Activated CD4-positive, CD25-positive, alpha-beta regulatory T cell (primary cell): ENCODE results near the gene RAB11FIP3.

Experiments used
- DNase-seq, 4 experiments: peaks; one replicate each; lab custom pipeline; 2025; lab: John Stamatoyannopoulos, UW

Gene RAB11FIP3

DNA sequence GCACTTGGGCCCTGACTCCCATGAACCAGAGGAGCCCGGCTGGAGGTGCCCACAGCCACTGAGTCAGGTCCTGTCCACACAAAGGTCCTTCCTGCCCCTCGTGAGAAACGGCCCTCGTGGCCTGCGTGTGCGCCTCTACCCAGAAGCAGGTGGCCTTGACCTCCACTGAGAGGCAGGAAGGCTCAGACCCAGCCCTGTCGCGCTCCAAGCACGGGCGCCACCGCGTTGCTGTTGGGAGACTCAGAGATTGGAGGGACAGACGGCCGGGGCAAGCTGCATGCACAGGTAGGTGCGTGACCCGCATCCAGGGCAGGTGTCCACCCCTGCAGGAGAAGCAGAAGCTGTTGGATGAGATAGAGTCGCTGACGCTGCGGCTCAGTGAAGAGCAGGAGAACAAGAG, 94.0 kb downstream of the RAB11FIP3 start:
- no peak for DNase-seq

DNA sequence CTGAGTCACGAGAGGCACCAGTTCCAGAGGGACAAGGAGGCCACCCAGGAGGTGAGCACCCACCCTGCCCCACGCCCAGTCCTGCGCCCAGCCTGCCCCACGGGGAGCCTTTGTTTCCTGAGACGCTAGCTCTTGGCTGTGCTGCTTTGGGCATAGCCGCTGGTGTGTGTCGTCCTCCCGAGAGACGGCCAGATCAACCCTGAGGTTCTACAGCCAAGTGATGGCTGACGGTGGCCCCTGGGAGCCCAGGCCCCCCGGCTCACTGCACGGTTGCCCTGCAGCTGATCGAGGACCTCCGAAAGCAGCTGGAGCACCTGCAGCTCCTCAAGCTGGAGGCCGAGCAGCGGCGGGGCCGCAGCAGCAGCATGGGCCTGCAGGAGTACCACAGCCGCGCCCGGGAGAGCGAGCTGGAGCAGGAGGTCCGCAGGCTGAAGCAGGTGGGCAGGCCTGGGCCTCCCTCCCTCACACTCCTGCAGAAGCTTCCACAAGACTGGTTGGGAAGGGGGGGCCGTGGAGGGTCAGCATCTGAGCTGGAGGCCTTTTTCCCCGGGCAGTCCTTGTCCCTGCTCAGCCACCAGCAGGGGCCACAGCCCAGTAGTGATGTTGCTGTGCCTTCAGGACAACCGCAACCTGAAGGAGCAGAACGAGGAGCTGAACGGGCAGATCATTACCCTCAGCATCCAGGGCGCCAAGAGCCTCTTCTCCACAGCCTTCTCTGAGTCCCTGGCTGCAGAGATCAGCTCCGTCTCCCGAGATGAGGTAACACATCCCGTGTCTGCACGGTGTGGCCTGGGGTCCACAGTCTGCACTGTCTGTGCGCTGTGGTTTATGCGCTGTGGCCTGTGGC, 94.6 kb downstream of the RAB11FIP3 start:
- DNase-seq, result no peak

DNA sequence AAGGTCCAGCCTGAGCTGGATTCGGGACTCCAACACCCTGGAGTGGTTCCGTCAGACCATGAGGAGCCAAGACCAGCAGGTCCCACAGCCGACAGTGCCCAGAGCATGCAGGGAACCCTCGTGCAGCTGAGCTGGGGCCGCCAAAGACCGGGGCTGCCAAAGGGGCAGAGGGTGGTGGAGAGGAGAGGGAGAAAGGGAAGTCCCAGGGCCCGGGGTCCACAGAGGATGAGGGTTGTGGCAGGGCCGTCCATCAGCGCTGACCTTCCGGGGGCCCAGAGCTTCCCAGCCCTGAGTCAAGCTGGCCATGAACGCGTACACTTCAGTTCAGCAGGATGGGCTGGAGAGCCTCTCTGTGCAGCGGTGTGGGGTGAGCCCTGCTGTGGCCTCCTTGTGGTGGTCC, 95.4 kb downstream of the RAB11FIP3 start:
- DNase-seq, result no peak

DNA sequence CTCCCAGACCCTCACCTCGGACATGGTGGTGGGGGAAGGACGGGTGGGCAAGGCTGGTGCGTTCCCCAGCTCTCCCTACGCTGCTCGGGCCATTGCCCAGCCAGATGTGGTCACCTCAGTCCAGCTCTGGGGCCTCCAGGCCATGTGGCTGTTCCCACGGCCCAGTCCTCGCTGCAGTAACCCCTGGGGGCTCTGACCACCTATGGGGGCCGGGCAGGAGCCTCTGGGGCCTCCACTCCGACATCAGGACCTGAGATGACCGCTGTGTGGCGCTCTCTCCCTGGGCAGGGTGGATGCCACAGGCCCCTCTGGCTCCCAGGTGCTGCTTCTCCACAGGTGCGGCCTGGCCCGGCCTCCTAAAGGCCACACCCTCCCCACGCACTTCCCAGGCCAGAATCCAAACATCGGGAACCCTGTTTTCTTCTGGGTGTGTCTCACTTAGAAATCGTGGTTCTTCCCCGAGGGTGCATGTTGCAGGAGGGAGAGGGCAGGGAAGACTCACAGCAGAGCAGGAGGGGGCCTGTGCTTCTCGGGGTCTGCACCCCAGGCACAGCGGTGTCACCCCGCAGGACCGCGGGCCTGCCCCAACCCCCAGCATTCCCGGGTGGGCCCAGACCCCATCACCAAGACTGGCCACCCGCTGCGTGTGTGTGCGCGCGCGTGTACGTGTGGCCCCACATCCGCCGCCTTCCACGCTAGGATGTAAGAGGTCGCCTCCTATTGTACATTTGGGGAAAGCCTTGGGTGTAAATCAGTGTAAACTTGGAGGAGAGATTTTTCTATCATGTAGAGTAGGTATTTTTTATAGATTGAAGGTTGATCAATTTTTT, 96.1 kb downstream of the RAB11FIP3 start:
- DNase-seq, result no peak

DNA sequence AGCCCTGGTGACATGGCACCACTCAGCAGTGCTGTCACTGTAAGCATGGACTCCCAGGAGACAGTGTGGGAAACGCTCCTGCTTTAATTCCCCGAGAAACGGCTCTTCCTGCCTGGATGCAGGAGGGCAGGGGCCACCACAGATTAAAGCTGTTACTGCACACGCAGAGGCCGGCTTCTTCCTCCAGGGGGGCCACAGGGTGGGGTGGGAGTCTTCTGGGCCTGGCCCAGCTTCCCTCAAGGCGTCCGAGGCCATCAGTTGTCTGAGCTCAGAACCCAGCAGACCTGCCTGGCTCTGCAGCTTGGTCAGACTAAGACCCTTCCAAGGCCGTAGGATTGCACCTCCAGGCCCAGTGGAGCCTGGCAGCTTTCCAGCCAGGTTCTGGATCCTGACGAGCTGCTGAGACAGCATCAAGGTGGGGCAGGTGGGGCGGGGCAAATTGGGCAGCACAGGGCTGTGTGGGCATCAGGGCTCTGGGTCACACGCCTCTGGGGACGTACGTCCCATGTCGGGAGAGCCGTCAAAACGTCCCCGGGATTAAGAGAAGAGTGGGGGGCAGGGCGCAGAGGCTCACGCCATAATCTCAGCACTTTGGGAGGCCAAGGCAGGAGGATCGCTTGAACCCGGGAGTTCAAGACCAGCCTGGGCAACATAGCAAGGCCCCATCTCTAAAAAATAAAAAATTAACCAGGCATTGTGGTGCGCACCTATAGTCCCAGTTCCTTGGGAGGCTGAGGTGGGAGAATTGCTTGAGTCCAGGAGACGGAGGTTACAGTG, 97.1 kb downstream of the RAB11FIP3 start:
- DNase-seq, result no peak

DNA sequence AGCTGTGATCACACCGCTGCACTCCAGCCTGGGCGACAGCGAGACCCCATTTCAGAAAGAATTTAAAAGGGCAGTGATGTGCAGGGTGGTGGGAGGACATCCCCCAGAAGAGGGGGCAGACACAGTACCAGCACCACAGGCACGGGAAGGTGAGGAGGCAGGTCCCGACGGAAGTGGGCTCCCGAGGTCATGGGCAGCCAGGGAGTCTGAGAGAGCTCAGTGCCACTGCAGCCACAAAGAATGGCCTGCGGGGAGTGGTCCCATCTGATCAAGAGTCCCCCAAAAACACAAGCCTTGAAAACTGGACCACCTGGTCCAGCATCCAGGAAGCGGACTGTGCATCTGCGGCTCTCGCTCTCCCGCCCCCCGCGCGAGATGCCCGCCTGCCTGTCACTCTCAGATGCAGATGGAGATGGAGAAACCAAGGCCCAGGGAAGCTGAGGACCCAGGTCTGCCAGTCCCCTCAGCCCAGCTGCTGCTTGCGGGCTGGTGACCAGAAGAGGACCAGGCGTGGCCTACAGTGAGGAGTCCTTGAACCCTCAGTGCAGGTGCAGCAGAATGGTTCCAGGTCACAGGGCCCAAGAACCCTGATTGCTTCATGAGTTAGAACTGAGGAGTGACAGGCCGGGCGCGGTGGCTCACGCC, 97.8 kb downstream of the RAB11FIP3 start:
- no peak for DNase-seq

DNA sequence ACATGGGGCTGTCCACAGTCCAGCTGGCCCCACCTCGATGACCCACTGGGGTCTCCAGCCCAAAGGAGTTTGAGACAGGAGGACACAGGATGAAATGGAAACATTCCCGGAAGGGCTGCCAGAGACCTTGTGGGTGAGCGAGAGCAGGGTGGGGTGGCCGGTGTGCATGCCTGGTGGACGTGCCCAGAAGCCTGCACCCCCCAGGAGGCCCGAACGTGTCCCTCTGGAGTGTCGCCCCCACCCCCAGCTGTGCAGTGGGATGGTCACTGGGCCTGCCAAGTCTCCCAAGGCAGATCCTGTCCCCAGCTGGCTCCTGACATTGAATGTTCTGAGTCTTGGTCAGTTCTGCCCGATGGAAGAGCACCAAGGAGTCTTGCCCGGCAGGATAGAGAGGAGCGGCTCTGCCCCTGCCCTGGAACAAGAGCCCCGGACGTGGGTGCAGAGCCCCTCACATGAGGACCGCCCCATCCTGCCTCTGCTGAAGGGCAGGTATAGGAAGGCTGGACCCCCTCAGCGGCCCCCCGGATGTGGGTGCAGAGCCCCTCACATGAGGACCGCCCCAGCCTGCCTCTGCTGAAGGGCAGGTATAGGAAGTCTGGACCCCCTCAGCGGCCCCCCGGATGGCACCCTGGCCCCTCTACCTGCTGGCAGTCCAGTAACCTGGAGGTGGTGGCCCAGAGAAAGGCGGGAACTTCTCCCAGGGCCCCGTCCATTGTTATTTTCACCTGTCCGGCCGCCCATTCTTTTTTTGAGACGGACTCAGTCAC, 99.0 kb downstream of the RAB11FIP3 start:
- no peak for DNase-seq

DNA sequence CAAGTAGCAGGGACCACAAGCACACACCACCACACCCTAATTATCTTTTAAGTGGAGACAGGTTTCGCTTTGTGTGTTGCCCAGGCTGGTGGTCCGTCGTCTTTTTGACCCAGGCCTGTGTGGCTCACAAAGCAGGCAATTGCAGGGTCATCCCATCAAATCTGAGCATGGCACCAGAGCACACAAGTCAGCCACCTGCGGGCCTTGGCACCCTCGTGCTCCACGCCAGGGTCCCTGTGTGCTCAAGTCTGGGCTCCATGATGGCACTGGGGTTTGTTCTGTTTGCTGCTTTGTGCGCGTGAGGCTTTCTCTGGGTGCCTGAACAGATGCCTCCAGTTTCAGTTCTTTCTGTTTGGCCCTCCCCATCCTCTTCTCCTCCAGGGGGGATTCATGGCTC, 99.7 kb downstream of the RAB11FIP3 start:
- DNase-seq, result no peak

DNA sequence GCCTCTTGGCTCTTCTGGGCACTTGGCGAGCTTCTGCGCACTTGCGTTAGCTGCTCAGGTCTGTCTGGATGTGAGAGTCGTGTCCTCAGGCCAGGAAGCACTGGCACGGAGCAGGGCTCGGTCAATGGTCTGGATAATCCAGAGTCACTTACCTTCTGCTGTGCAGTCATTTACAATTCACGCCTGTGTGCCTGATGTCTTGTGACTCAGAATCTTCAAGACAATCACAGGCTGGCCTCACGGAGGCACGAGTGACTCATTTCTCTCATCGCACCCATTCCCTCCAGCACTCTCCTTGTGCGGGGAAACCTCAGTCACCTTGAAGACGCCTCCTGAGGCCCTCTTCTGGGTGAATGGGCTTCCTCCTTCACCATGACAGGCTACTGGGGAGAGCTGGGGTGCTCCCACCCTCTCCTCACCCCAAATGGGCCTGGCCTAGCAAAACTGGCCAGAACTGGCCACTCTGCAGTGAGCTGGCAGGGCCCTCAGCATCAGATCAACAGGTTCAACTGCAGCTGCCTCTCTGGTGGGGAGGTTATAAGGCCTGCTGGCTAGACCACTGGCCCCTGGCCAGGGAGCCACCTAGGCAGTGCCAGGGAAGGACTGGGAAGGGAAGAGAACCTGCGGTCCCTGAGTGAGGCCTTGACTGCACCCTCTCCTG, 100.2 kb downstream of the RAB11FIP3 start:
- peak in 2 of 4 experiments; percentile 47 to 48 for DNase-seq

DNA sequence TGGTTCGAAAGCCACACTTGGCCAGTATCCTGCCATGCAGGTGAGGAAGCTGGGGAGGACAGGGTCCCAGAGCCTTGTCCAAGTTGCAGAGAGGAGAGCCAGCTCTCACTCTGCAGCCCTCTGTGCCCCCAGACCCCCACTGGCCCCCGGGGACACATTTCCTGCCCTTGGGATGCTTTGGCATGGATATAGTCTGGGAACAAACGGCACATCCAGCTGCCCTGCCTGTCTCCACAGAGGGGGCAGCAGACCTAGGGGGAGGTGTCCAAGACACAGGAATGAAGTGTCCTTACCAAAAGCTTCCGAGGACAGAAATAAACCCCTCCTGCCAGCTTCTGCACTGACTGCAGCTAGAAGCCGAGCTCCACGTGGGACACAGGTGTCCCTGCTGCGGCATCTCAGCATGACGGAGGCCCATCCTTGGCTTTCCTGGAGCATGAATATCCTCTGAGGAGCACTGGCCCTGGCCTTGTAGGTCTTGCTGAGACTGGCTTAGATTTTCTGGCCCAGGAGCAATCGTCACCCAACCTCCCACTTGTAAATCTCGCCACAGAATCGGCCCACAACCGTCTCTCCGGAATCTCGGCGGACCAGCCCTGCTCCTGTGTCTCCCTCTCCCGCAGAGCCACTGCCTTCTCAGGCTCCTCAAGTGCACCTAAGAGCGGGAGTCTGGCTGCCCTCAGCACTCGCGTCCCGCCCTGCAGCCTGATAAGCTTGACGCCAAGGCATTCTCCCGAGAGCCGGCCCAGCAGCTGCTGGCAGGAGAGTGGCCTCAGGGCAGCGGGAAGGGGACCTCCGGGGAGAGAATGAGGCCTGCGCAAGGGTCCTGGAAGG, 100.9 kb downstream of the RAB11FIP3 start:
- no peak for DNase-seq

DNA sequence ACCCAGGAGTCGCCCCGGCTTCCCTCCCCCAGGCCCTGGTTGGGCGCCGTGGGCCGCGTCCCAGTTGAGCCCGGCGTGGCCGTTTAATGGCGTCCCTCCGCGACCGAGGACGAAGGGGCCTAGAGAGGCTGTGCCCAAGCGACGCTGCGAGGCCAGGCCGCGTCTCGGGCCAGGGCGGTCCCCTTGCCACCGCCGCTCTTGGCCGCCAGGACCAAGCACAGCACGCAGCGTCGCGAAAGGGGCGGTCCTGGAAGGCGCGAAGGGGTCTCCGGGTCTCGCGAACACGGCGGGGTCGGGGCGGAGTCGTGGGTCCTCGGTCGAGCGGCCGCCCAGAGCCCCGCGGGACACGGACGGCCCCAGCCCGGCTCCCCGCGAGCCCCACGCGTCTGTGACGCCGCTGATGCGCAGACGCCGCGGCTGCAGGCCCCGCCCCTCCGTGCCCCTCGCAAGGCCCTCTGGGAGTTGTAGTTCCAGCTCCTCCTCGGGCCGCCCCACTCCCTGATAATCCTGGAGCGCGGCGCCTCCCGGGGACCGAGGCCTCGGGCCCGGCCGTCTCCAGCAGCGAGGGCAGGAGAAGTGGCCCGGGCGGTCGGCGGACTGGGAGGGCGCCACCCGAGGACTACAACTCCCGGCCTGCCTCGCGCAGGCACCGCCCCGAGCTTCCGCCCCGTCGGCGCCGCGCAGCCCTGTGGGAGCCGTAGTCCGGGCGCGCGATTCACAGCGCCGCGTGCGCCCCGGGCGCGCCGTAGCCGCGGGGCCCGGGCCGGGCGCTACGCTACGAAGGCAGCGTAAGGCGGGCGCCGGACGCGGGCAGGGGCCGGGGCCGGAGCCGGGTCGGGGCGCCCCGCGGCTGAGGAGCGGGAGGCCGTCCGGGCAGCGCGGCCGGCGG, 101.8 kb downstream of the RAB11FIP3 start, which contains the start of gene CAPN15:
CAPN15 (plus strand) TSS at position 698 of the 889 bp plus-strand sequence. CDS start 19,127 bp downstream, outside the sequence.
- peak; percentile 79 to 86 (median 84) for DNase-seq

DNA sequence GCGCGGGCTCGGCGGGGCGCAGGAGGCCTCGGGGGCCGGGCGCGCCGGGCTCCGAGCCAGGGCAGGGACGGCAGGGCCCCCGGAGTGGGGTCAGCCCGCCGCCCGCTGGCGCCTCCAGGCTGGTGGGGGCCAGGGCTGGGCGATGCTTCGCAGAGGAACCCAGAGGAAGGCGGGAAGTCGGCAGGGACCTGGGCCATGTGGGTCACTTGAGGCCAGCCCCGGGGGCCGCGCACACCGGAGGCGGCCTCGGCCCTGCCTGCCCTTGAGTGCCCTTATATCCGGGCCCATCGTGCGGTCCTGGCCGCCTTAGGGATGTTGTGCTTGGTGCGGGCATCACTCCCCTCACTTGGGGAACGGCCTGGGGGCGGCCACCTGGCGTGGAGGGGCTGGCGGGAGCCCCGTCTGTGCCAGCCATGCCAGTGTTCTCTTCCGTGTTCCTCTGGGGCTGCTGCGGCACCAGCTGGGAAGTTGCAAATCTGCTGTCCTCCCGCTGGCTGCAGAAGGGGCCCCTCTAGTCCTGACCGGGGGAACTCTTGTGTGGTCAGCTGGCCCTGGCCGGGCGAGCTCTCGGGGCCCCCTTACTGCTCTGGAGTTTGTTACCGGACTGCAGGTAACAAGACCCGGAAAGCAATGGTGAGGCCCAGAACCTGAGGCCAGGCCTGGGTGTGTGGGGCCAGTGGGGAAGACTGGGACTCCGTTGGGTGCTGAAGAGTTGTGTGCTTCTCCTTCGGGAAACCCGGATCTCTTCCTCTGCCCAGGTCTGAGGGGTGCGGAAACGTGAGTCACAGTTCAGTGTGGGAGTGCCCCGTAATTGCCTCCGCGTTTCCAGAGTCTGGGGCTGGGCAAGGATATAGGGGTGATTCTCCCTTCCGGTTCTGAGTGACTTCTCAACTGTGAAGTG, 102.9 kb downstream of the RAB11FIP3 start:
- DNase-seq, result no peak

DNA sequence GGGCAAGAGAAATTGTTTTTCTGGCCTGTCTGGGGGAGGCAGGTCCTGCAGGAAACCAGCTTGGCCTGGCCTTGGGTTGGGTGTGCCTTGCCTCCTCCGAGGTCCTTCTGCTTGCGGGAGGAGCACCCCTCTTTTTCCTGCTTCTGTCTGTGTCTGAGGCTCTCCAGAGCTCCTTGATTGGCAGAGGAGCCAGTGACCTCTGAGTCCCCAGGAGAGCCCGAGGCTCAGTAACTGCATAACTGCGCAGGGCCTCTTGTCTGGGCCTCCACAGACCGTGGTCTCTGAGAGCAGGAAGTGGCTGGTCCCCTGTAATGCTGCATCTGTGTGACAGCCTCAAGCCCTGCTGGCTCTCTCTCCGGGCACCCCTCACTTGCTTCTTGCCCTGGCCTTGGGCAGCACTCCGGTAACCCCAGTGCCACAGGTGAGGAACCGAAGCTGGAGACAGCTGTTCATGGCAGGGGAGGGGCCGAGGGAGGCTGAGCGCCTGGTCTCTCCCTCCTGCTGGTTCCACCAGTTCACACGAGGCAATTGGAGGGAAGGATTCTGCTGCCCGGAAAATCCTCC, 103.6 kb downstream of the RAB11FIP3 start:
- DNase-seq, result no peak

DNA sequence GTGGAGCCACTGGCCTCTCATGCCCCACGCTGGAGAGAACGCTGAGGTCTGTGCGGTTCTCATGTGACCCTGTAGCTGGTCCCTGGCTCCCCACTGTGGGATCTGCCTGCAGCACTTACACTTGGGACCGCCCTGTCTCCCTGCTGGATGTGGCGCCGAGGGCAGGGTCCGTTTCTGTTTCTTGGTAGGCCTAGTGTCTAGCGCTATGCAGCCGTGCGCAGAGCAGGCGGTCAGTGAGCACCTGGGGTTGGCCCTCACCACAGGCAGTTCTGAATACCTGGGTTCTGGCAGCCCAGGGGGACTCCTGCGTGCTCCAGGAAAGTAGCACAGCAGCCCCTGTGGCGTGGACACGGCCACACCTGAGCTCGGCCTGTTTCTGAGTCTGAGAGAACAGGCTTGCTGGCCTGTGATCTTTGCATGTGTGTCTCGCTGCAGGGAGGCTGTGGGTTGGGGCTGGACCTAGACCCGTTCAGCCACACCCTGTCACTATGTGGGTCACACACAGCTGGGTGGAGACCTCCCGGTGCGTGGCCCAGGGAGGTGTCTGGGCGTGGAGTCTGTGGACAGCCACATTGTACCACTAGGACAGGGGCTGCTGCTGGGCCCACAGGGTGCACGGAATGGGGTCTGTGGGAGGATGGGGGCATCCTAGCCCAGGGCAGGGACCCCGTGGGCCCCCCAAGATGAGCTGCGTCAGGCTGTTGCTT, 104.8 kb downstream of the RAB11FIP3 start:
- no peak for DNase-seq

DNA sequence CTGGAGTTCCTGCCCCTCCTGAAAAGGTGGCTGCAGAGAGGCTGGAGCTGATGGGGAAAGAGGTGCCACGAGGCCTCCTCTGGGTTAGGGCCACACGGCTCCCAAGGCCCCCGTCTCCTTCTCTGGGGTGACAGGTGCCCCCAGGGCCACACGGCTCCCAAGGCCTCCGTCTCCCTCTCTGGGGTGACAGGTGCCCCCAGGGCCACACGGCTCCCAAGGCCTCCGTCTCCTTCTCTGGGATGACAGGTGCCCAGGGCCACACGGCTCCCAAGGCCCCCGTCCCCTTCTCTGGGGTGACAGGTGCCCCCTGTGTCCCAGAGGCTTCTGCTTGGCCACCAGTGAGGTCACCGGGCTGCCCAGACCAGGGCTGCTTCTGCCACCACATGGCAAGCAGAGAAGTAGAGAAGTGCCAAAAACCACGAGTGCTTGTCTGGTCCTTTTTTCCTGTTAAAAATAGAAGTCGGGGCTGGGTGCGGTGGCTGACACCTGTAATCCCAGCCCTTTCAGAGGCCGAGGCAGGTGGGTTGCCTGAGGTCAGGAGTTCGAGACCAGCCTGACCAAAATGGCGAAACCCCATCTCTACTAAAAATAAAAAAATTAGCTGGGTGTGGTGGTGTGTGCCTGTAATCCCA, 106.2 kb downstream of the RAB11FIP3 start:
- DNase-seq, result no peak
